Measurements from ENCODE around the gene ME2. TPM values are rescaled to one million over a fixed set of nuclear protein-coding genes. Genes with fewer than 3 reads are reported as not detected.

The ME2 gene
- total RNA-seq, 2 experiments from 2014 or later = 39.0 to 62.0 TPM

DNA sequence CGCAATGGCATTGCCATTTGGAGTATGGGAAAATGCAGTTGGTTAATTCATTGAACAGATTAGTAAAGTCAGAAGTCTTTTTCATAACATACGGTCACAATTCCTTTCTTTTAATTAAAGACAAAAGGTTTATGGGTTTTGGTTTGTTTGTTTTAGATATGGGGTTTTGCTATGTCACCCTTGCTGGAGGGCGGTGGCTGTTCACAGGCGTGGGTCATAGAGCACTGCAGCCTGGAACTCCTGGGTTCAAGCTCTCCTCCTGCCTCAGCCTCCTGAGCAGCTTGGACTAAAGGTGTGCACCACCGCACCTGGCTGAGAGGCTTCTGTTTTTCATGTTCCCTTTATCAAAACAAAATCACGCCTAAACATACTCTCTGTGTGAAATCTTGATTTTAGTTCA lies 70.3 kb downstream of the ME2 start:
- no peak overlapping the region for H3K27ac ChIP-seq (ENCODE audit: low read depth, low read length, poor library complexity, severe bottlenecking)
- no peaks in the 10 kb centered on the region for H4K20me1 ChIP-seq (ENCODE audit: insufficient read depth, low read length)
- no peaks in the 10 kb centered on the region for H3K4me1 ChIP-seq (ENCODE audit: insufficient read depth, low read length, poor library complexity, severe bottlenecking)
- BruUV-seq (replicated peaks) = no TSS peak
- no peaks in the 10 kb centered on the region for H3K9me3 ChIP-seq (ENCODE audit: low read length)
- TF ChIP-seq, protein P1, sequence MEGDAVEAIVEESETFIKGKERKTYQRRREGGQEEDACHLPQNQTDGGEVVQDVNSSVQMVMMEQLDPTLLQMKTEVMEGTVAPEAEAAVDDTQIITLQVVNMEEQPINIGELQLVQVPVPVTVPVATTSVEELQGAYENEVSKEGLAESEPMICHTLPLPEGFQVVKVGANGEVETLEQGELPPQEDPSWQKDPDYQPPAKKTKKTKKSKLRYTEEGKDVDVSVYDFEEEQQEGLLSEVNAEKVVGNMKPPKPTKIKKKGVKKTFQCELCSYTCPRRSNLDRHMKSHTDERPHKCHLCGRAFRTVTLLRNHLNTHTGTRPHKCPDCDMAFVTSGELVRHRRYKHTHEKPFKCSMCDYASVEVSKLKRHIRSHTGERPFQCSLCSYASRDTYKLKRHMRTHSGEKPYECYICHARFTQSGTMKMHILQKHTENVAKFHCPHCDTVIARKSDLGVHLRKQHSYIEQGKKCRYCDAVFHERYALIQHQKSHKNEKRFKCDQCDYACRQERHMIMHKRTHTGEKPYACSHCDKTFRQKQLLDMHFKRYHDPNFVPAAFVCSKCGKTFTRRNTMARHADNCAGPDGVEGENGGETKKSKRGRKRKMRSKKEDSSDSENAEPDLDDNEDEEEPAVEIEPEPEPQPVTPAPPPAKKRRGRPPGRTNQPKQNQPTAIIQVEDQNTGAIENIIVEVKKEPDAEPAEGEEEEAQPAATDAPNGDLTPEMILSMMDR (conservative IDR thresholded peaks at IDR 0.05; ENCODE audit: low read length) = no peak
- no peak for TF ChIP-seq EZH2phosphoT487 (IDR thresholded peaks at IDR 0.05; ENCODE audit: borderline replicate concordance, low read depth, low read length)
- DNase-seq (ENCODE audit: low spot score) = no peak
- peaks cover 30% of the 10 kb centered on the region for H3K36me3 ChIP-seq (ENCODE audit: insufficient read depth, low read length)
- POLR2A ChIA-PET = no interaction called here
- intact Hi-C loops (cut with micrococcal nuclease; ENCODE audit: unreplicated experiment) = no loop called here
- CTCF ChIA-PET (ENCODE audit: unreplicated experiment) = no interaction called here
- no peak overlapping the region for H3K4me3 ChIP-seq (ENCODE audit: low read depth, low read length, poor library complexity, severe bottlenecking)
- H3K4me2 ChIP-seq (ENCODE audit: low read length) = no peak overlapping the region
- H3K9me2 ChIP-seq (ENCODE audit: insufficient read depth, low read length) = no peaks in the 10 kb centered on the region
- no peaks in the 10 kb centered on the region for H3K79me2 ChIP-seq (ENCODE audit: insufficient read depth, low read depth, low read length)
- no peak overlapping the region for H2AFZ ChIP-seq (ENCODE audit: low read length)

DNA sequence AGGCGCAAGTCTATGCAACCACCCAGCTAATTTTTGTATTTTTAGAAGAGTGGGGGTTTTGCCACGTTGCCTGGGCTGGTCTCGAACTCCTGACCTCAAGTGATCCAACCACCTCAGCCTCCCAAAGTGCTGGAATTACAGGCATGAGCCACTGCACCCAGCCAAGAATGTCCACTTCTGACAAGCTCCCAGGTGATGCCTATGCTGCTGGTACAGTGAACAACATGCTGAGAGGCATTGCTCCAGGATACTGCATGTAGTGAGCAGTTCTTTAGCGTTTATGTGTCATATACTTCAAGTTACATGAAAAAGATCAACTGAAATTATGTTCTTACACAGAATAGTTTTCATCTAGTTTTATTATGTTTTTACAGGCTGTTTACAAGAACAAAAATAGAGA lies 71.7 kb downstream of the ME2 start:
- Histone ChIP-seq H2AFZ (ENCODE audit: low read length) (no peak overlapping the region), H3K36me3 (ENCODE audit: insufficient read depth, low read length) (peaks cover 24% of the 10 kb centered on the region), H3K79me2 (ENCODE audit: insufficient read depth, low read depth, low read length) (no peaks in the 10 kb centered on the region), H3K9me3 (ENCODE audit: low read length) (no peaks in the 10 kb centered on the region), H3K9me2 (ENCODE audit: insufficient read depth, low read length) (no peaks in the 10 kb centered on the region), H3K27ac (ENCODE audit: low read depth, low read length, poor library complexity, severe bottlenecking) (no peak overlapping the region), H3K4me1 (ENCODE audit: insufficient read depth, low read length, poor library complexity, severe bottlenecking) (no peaks in the 10 kb centered on the region), H4K20me1 (ENCODE audit: insufficient read depth, low read length) (no peaks in the 10 kb centered on the region), H3K4me3 (ENCODE audit: low read depth, low read length, poor library complexity, severe bottlenecking) (no peak overlapping the region), H3K4me2 (ENCODE audit: low read length) (no peak overlapping the region)
- BruUV-seq (replicated peaks) = no TSS peak
- intact Hi-C loops (cut with micrococcal nuclease; ENCODE audit: unreplicated experiment) = no loop called here
- ChIA-PET POLR2A (interaction anchor here (0.6 to 0.7 kb wide), 2 partner anchors 14 to 318 kb away, joined by 4 read pairs; no protein-coding TSS in a partner anchor), CTCF (ENCODE audit: unreplicated experiment) (no interaction called here)
- DNase-seq (ENCODE audit: low spot score) = no peak
- no peak for TF ChIP-seq EZH2phosphoT487 (IDR thresholded peaks at IDR 0.05; ENCODE audit: borderline replicate concordance, low read depth, low read length)
- TF ChIP-seq, protein P1 (conservative IDR thresholded peaks at IDR 0.05; ENCODE audit: low read length) = no peak

DNA sequence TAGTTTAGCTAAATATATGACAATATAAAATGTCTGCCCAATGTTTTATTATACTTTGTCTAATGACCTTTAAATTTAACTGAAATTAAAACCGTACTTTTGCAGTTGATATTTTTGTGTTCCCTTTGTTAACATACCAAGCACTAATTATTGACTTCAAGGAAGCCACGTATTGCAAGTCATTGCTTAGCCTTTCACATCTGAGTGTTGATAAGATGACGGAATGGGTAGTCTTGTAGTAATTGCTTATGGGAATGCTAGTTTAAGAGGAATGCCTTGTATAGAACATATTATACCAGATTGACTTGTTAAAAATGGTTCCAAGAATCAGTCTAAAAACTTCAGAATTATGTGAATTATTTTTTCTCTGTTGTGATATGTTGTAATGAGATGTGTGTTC lies 74.9 kb downstream of the ME2 start:
- Histone ChIP-seq H3K4me2 (ENCODE audit: low read length) (no peak overlapping the region), H3K4me3 (ENCODE audit: low read depth, low read length, poor library complexity, severe bottlenecking) (no peak overlapping the region), H3K27ac (ENCODE audit: low read depth, low read length, poor library complexity, severe bottlenecking) (no peak overlapping the region), H3K79me2 (ENCODE audit: insufficient read depth, low read depth, low read length) (no peaks in the 10 kb centered on the region), H3K9me2 (ENCODE audit: insufficient read depth, low read length) (no peaks in the 10 kb centered on the region), H4K20me1 (ENCODE audit: insufficient read depth, low read length) (no peaks in the 10 kb centered on the region), H2AFZ (ENCODE audit: low read length) (no peak overlapping the region), H3K4me1 (ENCODE audit: insufficient read depth, low read length, poor library complexity, severe bottlenecking) (no peaks in the 10 kb centered on the region), H3K9me3 (ENCODE audit: low read length) (no peaks in the 10 kb centered on the region), H3K36me3 (ENCODE audit: insufficient read depth, low read length) (no peaks in the 10 kb centered on the region)
- ChIA-PET CTCF (ENCODE audit: unreplicated experiment) (no interaction called here), POLR2A (interaction anchor here (1.0 kb wide), 1 partner anchor 82 kb away, joined by 3 read pairs; no protein-coding TSS in a partner anchor)
- no peak for DNase-seq (ENCODE audit: low spot score)
- no TSS peak for BruUV-seq (replicated peaks)
- intact Hi-C loops (cut with micrococcal nuclease; ENCODE audit: unreplicated experiment) = no loop called here
- no peak for TF ChIP-seq EZH2phosphoT487 (IDR thresholded peaks at IDR 0.05; ENCODE audit: borderline replicate concordance, low read depth, low read length)
- TF ChIP-seq, protein P1 (conservative IDR thresholded peaks at IDR 0.05; ENCODE audit: low read length) = no peak

Data from OCI-LY7 (cell line).